Activated naive CD8-positive, alpha-beta T cell (primary cell): ENCODE data around the gene ZCWPW1.

Experiments
- H3K27ac Mint-ChIP-seq: one replicate; pipeline ENCODE4 v1.8.0; 2021; ENCODE audit warnings: mixed read lengths
- H3K27me3 Mint-ChIP-seq: one replicate; pipeline ENCODE4 v1.8.0; 2021; ENCODE audit warnings: mixed read lengths
- H3K36me3 Mint-ChIP-seq: one replicate; pipeline ENCODE4 v1.8.0; 2021; ENCODE audit warnings: mixed read lengths
- H3K4me1 Mint-ChIP-seq: one replicate; pipeline ENCODE4 v1.8.0; 2021; ENCODE audit warnings: low read depth, mixed read lengths
- H3K4me3 Mint-ChIP-seq: one replicate; pipeline ENCODE4 v1.8.0; 2021; ENCODE audit warnings: mild to moderate bottlenecking, mixed read lengths
- H3K9me3 Mint-ChIP-seq: one replicate; pipeline ENCODE4 v1.8.0; 2021; ENCODE audit warnings: low read depth, mixed read lengths

Gene ZCWPW1

GRCh38 chr7:100407285-100408180 lies 21.0 kb downstream of the ZCWPW1 start:
- H3K36me3 Mint-ChIP-seq = peaks cover 6% of the 10 kb centered on the region
- H3K4me1 Mint-ChIP-seq = peaks cover 5% of the 10 kb centered on the region
- H3K27ac Mint-ChIP-seq = no peak overlapping the region
- H3K9me3 Mint-ChIP-seq = no peaks in the 10 kb centered on the region
- no peak overlapping the region for H3K4me3 Mint-ChIP-seq
- no peaks in the 10 kb centered on the region for H3K27me3 Mint-ChIP-seq

- Mint-ChIP-seq H3K4me1 (peaks cover 5% of the 10 kb centered on the region), H3K4me3 (no peak overlapping the region), H3K27ac (no peak overlapping the region), H3K9me3 (no peaks in the 10 kb centered on the region), H3K27me3 (no peaks in the 10 kb centered on the region), H3K36me3 (peaks cover 6% of the 10 kb centered on the region)
Observed at GRCh38 chr7:100406767-100407166, 21.7 kb downstream of the ZCWPW1 start.

GRCh38 chr7:100402241-100402640 lies 26.3 kb downstream of the ZCWPW1 start:
- Mint-ChIP-seq H3K4me1 (peaks cover 10% of the 10 kb centered on the region), H3K4me3 (no peak overlapping the region), H3K9me3 (no peaks in the 10 kb centered on the region), H3K27me3 (no peaks in the 10 kb centered on the region), H3K36me3 (peaks cover 6% of the 10 kb centered on the region), H3K27ac (no peak overlapping the region)

DNA sequence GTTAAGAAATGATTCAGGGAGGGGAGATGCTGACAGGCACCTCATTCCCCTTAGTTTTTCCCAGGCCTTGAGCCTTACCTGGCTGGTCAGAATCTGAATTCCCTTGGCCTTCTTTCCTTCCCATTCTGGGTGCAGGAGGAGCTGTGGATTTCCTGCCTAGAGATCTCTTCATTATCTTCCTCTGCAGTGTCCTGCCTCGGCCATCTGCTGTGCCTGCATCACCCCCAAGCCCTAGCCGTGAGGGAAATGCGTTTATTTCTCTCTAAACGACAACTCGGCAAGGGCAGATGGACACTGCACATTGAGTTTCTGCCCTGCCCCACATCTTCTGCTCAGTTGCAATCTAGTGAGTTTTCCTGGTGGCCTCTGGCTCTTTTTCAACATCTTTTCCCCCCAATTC lies 26.7 kb downstream of the ZCWPW1 start:
- Mint-ChIP-seq H3K27me3 (no peaks in the 10 kb centered on the region), H3K4me3 (no peak overlapping the region), H3K9me3 (no peaks in the 10 kb centered on the region), H3K4me1 (peaks cover 12% of the 10 kb centered on the region), H3K27ac (no peak overlapping the region), H3K36me3 (peaks cover 6% of the 10 kb centered on the region)

DNA sequence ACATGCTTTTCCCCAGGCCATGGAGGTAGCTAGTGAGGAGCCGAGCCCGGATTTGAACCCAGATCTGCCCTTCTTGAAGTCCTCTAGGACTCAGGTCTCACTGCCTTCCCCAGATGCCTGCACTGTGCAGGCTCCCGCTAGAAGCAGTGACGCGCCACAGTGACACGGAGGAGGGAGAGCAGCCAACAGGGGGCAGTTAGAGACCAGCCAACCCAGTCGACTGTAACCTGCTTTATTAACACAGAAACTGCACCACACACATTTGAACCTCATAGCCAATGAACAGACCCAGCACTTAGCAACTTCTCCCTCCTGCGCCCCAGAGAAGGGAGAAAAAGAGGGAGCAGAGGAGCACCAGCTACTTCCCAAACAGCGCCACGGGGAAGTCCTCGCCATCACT lies 27.8 kb downstream of the ZCWPW1 start:
- Mint-ChIP-seq H3K27me3 (no peaks in the 10 kb centered on the region), H3K9me3 (no peaks in the 10 kb centered on the region), H3K27ac (no peak overlapping the region), H3K4me3 (no peak overlapping the region), H3K4me1 (peaks cover 21% of the 10 kb centered on the region), H3K36me3 (peaks cover 6% of the 10 kb centered on the region)

DNA sequence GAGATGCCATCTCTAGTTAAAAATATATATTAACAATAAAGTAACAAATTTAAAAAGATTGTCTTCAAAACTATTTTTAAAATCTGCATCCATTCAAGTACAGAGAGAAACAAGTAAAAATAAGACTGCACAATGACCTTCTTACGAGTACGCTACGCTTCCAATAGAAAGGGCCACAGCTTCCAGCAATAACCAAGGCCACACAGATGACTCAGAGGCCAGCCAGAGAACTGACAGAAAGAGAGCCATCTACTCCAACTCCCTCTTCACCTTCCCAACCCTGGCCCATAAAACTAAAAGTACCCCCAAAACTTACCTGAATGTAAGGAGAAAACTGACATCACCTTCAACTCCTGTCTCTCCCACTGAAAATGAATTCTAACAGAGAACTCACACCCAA lies 28.5 kb downstream of the ZCWPW1 start:
- Mint-ChIP-seq H3K27ac (no peak overlapping the region), H3K27me3 (no peaks in the 10 kb centered on the region)

GRCh38 chr7:100398239-100398638 lies 30.3 kb downstream of the ZCWPW1 start:
- Mint-ChIP-seq H3K4me1 (peaks cover 22% of the 10 kb centered on the region), H3K27me3 (no peaks in the 10 kb centered on the region), H3K9me3 (no peaks in the 10 kb centered on the region), H3K36me3 (no peaks in the 10 kb centered on the region), H3K27ac (peak overlapping the region; percentile 70), H3K4me3 (no peak overlapping the region)

More for the DNA sequence above, 28.5 kb downstream of the ZCWPW1 start:
- peaks cover 22% of the 10 kb centered on the region for H3K4me1 Mint-ChIP-seq
- H3K9me3 Mint-ChIP-seq = no peaks in the 10 kb centered on the region
- H3K4me3 Mint-ChIP-seq = no peak overlapping the region
- H3K36me3 Mint-ChIP-seq = peaks cover 6% of the 10 kb centered on the region

DNA sequence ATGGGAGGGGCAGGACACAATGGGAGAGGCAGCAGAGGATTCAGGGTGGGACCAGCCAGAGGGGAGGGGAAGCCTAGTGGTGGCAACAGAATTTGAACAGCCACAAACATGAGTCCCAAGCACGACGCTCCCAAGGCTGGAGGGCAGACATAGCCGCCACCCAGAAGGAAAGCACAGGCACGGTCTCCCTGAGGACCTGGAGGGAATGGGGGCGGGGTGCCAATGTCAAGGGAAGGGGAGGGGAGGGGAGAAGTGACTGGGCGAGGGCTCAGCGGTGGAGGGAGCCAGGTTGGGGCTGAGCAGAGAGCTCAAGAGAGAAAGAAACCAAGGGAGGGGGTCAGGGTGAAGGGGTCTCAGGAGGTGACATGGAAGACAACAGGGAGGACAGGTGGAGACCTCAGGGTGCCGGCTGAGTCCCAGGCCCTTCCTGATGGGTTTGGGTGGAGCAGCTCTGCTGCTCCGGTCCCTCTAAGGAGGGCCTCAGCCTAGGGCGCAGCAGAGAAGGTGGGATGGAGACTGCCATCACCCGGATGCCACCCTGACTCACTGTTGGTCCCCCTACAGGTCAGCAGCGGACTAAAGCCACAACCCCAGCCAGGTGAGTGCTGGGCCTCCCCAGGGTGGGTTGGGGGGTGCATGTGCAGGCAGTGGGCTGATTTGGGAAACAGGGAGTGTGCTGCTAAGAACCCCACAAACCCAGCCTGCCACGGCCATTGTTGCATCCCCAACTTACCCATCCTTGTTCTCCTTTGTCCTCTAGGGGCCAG lies 31.0 kb downstream of the ZCWPW1 start:
- Mint-ChIP-seq H3K27ac (peak overlapping the region; percentile 90), H3K4me3 (peak overlapping the region; percentile 69), H3K36me3 (no peaks in the 10 kb centered on the region), H3K9me3 (no peaks in the 10 kb centered on the region), H3K27me3 (no peaks in the 10 kb centered on the region), H3K4me1 (peaks cover 22% of the 10 kb centered on the region)

GRCh38 chr7:100396421-100396982 lies 32.0 kb downstream of the ZCWPW1 start:
- no peaks in the 10 kb centered on the region for H3K36me3 Mint-ChIP-seq
- peaks cover 22% of the 10 kb centered on the region for H3K4me1 Mint-ChIP-seq
- H3K27me3 Mint-ChIP-seq = no peaks in the 10 kb centered on the region
- no peaks in the 10 kb centered on the region for H3K9me3 Mint-ChIP-seq
- H3K4me3 Mint-ChIP-seq = peak overlapping the region; percentile 69
- H3K27ac Mint-ChIP-seq = peak overlapping the region; percentile 90

GRCh38 chr7:100394077-100394476 lies 34.4 kb downstream of the ZCWPW1 start:
- H3K4me1 Mint-ChIP-seq = peaks cover 22% of the 10 kb centered on the region
- no peaks in the 10 kb centered on the region for H3K27me3 Mint-ChIP-seq
- no peaks in the 10 kb centered on the region for H3K9me3 Mint-ChIP-seq
- no peak overlapping the region for H3K27ac Mint-ChIP-seq
- no peak overlapping the region for H3K4me3 Mint-ChIP-seq
- H3K36me3 Mint-ChIP-seq = no peaks in the 10 kb centered on the region

DNA sequence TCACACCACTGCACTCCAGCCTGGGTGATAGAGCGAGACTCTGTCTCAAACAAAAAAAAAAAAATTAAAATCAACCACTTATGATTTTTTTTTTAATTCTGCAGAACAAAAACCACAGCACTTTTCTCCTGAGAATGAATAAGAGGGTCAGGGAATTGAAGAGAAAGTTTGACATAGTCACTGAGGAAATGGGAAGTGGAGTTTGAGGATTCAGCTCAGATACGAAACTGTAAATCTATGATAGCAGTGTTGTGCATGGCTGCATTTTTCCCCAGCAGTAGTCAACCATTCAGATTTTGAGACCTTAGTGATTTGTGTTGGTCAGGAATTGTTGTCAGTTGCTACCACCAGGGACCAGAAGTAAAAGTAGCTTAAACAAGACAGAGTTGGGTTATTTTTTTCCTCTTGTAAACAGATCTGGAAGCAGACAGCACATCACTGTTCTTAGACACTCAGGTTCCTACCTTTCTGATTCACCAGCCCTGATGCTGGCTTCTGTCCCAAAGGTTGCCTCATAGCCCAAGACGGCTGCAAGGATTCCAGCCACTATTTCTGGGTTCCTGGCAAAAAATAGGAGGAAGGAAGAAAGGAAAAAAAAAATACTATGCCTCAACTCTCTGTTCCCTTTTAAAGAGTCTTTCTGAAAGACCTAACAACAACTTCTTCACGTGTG lies 35.1 kb downstream of the ZCWPW1 start:
- H3K9me3 Mint-ChIP-seq = no peaks in the 10 kb centered on the region
- H3K27me3 Mint-ChIP-seq = no peaks in the 10 kb centered on the region
- H3K4me3 Mint-ChIP-seq = no peak overlapping the region
- H3K4me1 Mint-ChIP-seq = peaks cover 21% of the 10 kb centered on the region
- no peaks in the 10 kb centered on the region for H3K36me3 Mint-ChIP-seq
- no peak overlapping the region for H3K27ac Mint-ChIP-seq

DNA sequence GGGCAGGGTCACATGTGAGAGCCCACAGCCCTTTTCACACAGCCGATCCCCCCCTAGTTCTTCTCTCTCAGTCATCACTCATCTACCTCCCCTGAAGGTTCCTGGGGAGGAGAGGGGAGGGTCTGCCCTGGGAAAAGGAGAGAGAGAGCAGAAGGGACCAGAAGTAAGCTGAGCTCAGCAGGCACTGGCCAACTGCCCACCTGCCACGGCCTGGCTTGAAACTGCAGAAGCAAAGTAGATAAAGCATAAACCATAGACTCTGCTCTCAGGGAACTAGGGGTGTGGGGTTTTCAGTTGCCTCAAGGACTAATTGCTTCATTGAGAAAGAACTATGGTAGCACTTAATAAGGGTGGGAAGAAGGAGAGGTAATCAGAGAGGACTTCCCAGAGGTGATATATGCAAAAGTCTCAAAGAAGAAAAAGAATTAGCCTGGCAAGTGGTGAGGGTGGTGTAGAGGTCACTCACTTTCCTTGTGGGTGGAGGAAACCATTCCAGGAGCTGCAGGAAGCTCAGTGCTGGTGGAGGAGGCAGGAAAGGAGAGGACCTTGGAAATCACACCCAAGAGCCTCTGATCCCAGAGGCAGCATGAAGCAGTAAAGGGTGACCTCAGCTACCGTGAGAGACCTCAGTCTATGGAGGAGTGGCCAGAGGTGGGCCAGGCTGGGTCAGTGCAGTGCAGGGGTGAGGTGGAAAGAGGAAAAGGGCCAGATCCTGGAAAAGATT lies 38.1 kb downstream of the ZCWPW1 start:
- Mint-ChIP-seq H3K4me3 (no peak overlapping the region), H3K9me3 (no peaks in the 10 kb centered on the region), H3K4me1 (peaks cover 1% of the 10 kb centered on the region)

GRCh38 chr7:100389437-100390088 lies 38.9 kb downstream of the ZCWPW1 start:
- Mint-ChIP-seq H3K27me3 (no peaks in the 10 kb centered on the region), H3K27ac (no peak overlapping the region), H3K36me3 (no peaks in the 10 kb centered on the region), H3K4me3 (no peak overlapping the region), H3K9me3 (no peaks in the 10 kb centered on the region), H3K4me1 (no peaks in the 10 kb centered on the region)

More for the DNA sequence above, 38.1 kb downstream of the ZCWPW1 start:
- Mint-ChIP-seq H3K27me3 (no peaks in the 10 kb centered on the region), H3K27ac (peak overlapping the region; percentile 54), H3K36me3 (no peaks in the 10 kb centered on the region)

- Mint-ChIP-seq H3K27me3 (no peaks in the 10 kb centered on the region), H3K36me3 (no peaks in the 10 kb centered on the region), H3K27ac (no peak overlapping the region), H3K4me1 (peaks cover 6% of the 10 kb centered on the region), H3K9me3 (no peaks in the 10 kb centered on the region), H3K4me3 (no peak overlapping the region)
Observed at GRCh38 chr7:100387695-100388094, 40.8 kb downstream of the ZCWPW1 start.
